Endodermal cell (in vitro differentiated cells): ENCODE measurements around the gene HDDC3. TPM values are rescaled to one million over a fixed set of nuclear protein-coding genes. Genes with fewer than 3 reads are reported as not detected.
"Not testable (repeated sequence)": the region's sequence is repeated elsewhere in the genome, so short reads cannot be mapped to it uniquely, and the experiment has no call there.

Source experiments
- DNase-seq: peaks from one replicate; pipeline ENCODE4 v3.0.0-alpha.2; 2017
- H3K27ac ChIP-seq: 2 replicates; pipeline ENCODE4 v1.5.1; 2013; ENCODE audit warnings: mild to moderate bottlenecking, low read depth, low read length, moderate library complexity
- H3K27me3 ChIP-seq: 2 replicates; pipeline ENCODE4 v1.6.1; 2013; ENCODE audit warnings: mild to moderate bottlenecking, low read length, moderate library complexity; ENCODE audit not compliant: insufficient read depth, control insufficient read depth, poor library complexity, severe bottlenecking
- H3K36me3 ChIP-seq: 2 replicates; pipeline ENCODE4 v1.7.0; 2013; ENCODE audit warnings: mild to moderate bottlenecking, low read length, moderate library complexity; ENCODE audit not compliant: control insufficient read depth, insufficient read depth
- H3K4me1 ChIP-seq: one replicate; pipeline ENCODE4 v1.7.0; 2013; ENCODE audit warnings: low read length; ENCODE audit not compliant: control insufficient read depth, insufficient read depth
- H3K4me3 ChIP-seq: 2 replicates; pipeline ENCODE4 v1.5.1; 2013; ENCODE audit warnings: mild to moderate bottlenecking, low read length, moderate library complexity
- H3K9ac ChIP-seq: 2 replicates; pipeline ENCODE4 v1.6.1; 2013; ENCODE audit warnings: mild to moderate bottlenecking, low read length, moderate library complexity; ENCODE audit not compliant: poor library complexity, severe bottlenecking; ENCODE audit errors: extremely low read depth
- H3K9me3 ChIP-seq: 2 replicates; pipeline ENCODE4 v1.6.1; 2013; ENCODE audit warnings: mild to moderate bottlenecking, low read length, moderate library complexity; ENCODE audit not compliant: control insufficient read depth
- H3K27ac Mint-ChIP-seq: 2 replicates; pipeline ENCODE4 v1.8.0; 2020; ENCODE audit warnings: mixed read lengths
- H3K27me3 Mint-ChIP-seq: 2 replicates; pipeline ENCODE4 v1.8.0; 2021; ENCODE audit warnings: mild to moderate bottlenecking, mixed read lengths; ENCODE audit not compliant: insufficient read depth
- H3K36me3 Mint-ChIP-seq: 2 replicates; pipeline ENCODE4 v1.8.0; 2020; ENCODE audit warnings: low read depth, mixed read lengths
- H3K4me1 Mint-ChIP-seq: 2 replicates; pipeline ENCODE4 v1.8.0; 2020; ENCODE audit warnings: mixed read lengths
- H3K4me3 Mint-ChIP-seq: 2 replicates; pipeline ENCODE4 v1.8.0; 2020; ENCODE audit warnings: mild to moderate bottlenecking, moderate library complexity, mixed read lengths
- H3K9me3 Mint-ChIP-seq: 2 replicates; pipeline ENCODE4 v1.8.0; 2020; ENCODE audit warnings: mild to moderate bottlenecking, mixed read lengths
- CTCF ChIP-seq: fragments of 200-600 bp; sonication (generic); conservative IDR thresholded peaks from 2 replicates; pipeline ENCODE4 v1.5.0; 2021; ENCODE audit warnings: antibody characterized with exemption, mild to moderate bottlenecking
- WGBS, 2 experiments: methylation state at CpG; one replicate each; pipeline versions ENCODE4 v1.1.5 to v1.1.7; 2013; ENCODE audit warnings: missing lambda C conversion rate in 2 of 2, mixed read lengths in 1 of 2; ENCODE audit not compliant: insufficient coverage in 1 of 2, insufficient read length in 1 of 2; 5-methylcytosine and 5-hydroxymethylcytosine counted together
- total RNA-seq, 2 donors: library from RNA; stranded (reverse); fragmentation: NEBNext Ultra II Directional in 1 of 2; extraction: Animal tissue kit (Norgen Biotek cat#: 25700) in 1 of 2; gene quantifications; 2 replicates in 1 of 2; 3 replicates in 1 of 2; pipeline ENCODE4 v1.2.1, GENCODE V29; 2021

Gene HDDC3
- total RNA-seq, 2 donors from 2014 or later = 15.3 to 21.5 TPM

- Mint-ChIP-seq H3K9me3 (no peaks in the 10 kb centered on the region), H3K36me3 (no peaks in the 10 kb centered on the region), H3K27me3 (peaks cover 8% of the 10 kb centered on the region), H3K4me3 (peak overlapping the region; percentile 34), H3K4me1 (peaks cover 9% of the 10 kb centered on the region), H3K27ac (peak overlapping the region; percentile 17)
- no peaks in the 10 kb centered on the region for H3K9me3 ChIP-seq
- 96 to 97% methylated on average over 17 to 21 of the region's 21 CpGs for WGBS, 2 experiments
- no peak for DNase-seq
- no peak overlapping the region for H3K9ac ChIP-seq
- TF ChIP-seq CTCF = no peak
- H3K27ac ChIP-seq = no peak overlapping the region
- peaks cover 8% of the 10 kb centered on the region for H3K27me3 ChIP-seq
- no peaks in the 10 kb centered on the region for H3K36me3 ChIP-seq
- peaks cover 3% of the 10 kb centered on the region for H3K4me1 ChIP-seq
- H3K4me3 ChIP-seq = no peak overlapping the region
These were observed 2.9 kb downstream of the HDDC3 start for GRCh38 chr15:90929246-90930019.

GRCh38 chr15:90928106-90928505, 4.2 kb downstream of the HDDC3 start:
- not testable (repeated sequence) for H3K9ac ChIP-seq, H3K27ac ChIP-seq, H3K4me3 ChIP-seq, H3K4me3 Mint-ChIP-seq, H3K9me3 ChIP-seq, H3K27me3 Mint-ChIP-seq, H3K36me3 Mint-ChIP-seq, H3K9me3 Mint-ChIP-seq, H3K36me3 ChIP-seq, DNase-seq, H3K27me3 ChIP-seq, H3K27ac Mint-ChIP-seq, H3K4me1 Mint-ChIP-seq, H3K4me1 ChIP-seq
- WGBS, 2 experiments = 94 to 98% methylated on average over 7 of the region's 7 CpGs

GRCh38 chr15:90926766-90927165, 5.6 kb downstream of the HDDC3 start:
- not testable (repeated sequence) for H3K4me3 Mint-ChIP-seq, H3K4me3 ChIP-seq, H3K4me1 ChIP-seq, H3K27me3 ChIP-seq, H3K36me3 ChIP-seq, H3K27ac ChIP-seq, DNase-seq, H3K27me3 Mint-ChIP-seq, H3K27ac Mint-ChIP-seq, H3K36me3 Mint-ChIP-seq, H3K9me3 ChIP-seq, H3K9ac ChIP-seq, H3K9me3 Mint-ChIP-seq
- WGBS, 2 experiments = 85 to 93% methylated on average over 9 to 10 of the region's 10 CpGs
- peaks cover 11% of the 10 kb centered on the region for H3K4me1 Mint-ChIP-seq

GRCh38 chr15:90924375-90924774, 8.0 kb downstream of the HDDC3 start:
- H3K27ac Mint-ChIP-seq = no peak overlapping the region
- DNase-seq = no peak
- no peak for TF ChIP-seq CTCF
- Histone ChIP-seq H3K4me1 (peaks cover 3% of the 10 kb centered on the region), H3K9me3 (no peaks in the 10 kb centered on the region), H3K36me3 (peaks cover 25% of the 10 kb centered on the region), H3K4me3 (no peak overlapping the region), H3K27ac (no peak overlapping the region), H3K27me3 (no peaks in the 10 kb centered on the region), H3K9ac (no peak overlapping the region)
- 88% methylated on average over 4 to 5 of the region's 5 CpGs for WGBS, 2 experiments
- H3K4me1 Mint-ChIP-seq = peaks cover 11% of the 10 kb centered on the region
- H3K4me3 Mint-ChIP-seq = no peak overlapping the region
- H3K27me3 Mint-ChIP-seq = no peaks in the 10 kb centered on the region
- H3K9me3 Mint-ChIP-seq = no peaks in the 10 kb centered on the region
- peaks cover 17% of the 10 kb centered on the region for H3K36me3 Mint-ChIP-seq

- not testable (repeated sequence) for H3K4me3 ChIP-seq, H3K4me3 Mint-ChIP-seq
- WGBS, 2 experiments = 93% methylated on average over 4 to 7 of the region's 7 CpGs
These were observed 9.5 kb downstream of the HDDC3 start for GRCh38 chr15:90922712-90923322.

More at GRCh38 chr15:90922712-90923322, 9.5 kb downstream of the HDDC3 start:
- H3K36me3 ChIP-seq = peaks cover 34% of the 10 kb centered on the region
- H3K9me3 ChIP-seq, H3K9ac ChIP-seq, H3K27me3 ChIP-seq, DNase-seq, H3K27ac ChIP-seq, H3K27me3 Mint-ChIP-seq, H3K9me3 Mint-ChIP-seq, H3K4me1 ChIP-seq: not testable (repeated sequence)
- Mint-ChIP-seq H3K27ac (peak overlapping the region; percentile 39), H3K36me3 (peaks cover 25% of the 10 kb centered on the region), H3K4me1 (peaks cover 11% of the 10 kb centered on the region)
